ENCODE data around the gene TRAPPC12.

Gene TRAPPC12

GRCh38 chr2:3466482-3466863 lies 87.0 kb downstream of the TRAPPC12 start:
- Histone ChIP-seq H3K9ac (ENCODE audit: low read depth, low read length) (peak overlapping the region; percentile 70), H3K27me3 (ENCODE audit: control insufficient read depth, insufficient read depth, low read length) (no peaks in the 10 kb centered on the region), H3K4me2 (ENCODE audit: low read length) (peak overlapping the region; percentile 66), H3K9me3 (replicated peaks; ENCODE audit: low read length) (no peaks in the 10 kb centered on the region), H3K4me1 (ENCODE audit: control insufficient read depth, insufficient read depth, low read length) (peaks cover 61% of the 10 kb centered on the region), H3K4me3 (ENCODE audit: low read length) (no peak overlapping the region), H3K36me3 (ENCODE audit: insufficient read depth, low read length) (peaks cover 39% of the 10 kb centered on the region)

GRCh38 chr2:3466966-3467365 lies 87.5 kb downstream of the TRAPPC12 start:
- H3K4me2 ChIP-seq (ENCODE audit: low read length), result no peak overlapping the region
- H3K9ac ChIP-seq (ENCODE audit: low read depth, low read length), result no peak overlapping the region
- H3K9me3 ChIP-seq (replicated peaks; ENCODE audit: low read length), result no peaks in the 10 kb centered on the region
- H3K4me3 ChIP-seq (ENCODE audit: low read length), result no peak overlapping the region
- H3K4me1 ChIP-seq (ENCODE audit: control insufficient read depth, insufficient read depth, low read length), result peaks cover 61% of the 10 kb centered on the region
- no peaks in the 10 kb centered on the region for H3K27me3 ChIP-seq (ENCODE audit: control insufficient read depth, insufficient read depth, low read length)
- H3K36me3 ChIP-seq (ENCODE audit: insufficient read depth, low read length), result peaks cover 39% of the 10 kb centered on the region

- H3K36me3 ChIP-seq (ENCODE audit: insufficient read depth, low read length), result peaks cover 44% of the 10 kb centered on the region
- no peaks in the 10 kb centered on the region for H3K9me3 ChIP-seq (replicated peaks; ENCODE audit: low read length)
- no peak overlapping the region for H3K9ac ChIP-seq (ENCODE audit: low read depth, low read length)
- no peak overlapping the region for H3K4me3 ChIP-seq (ENCODE audit: low read length)
- peaks cover 59% of the 10 kb centered on the region for H3K4me1 ChIP-seq (ENCODE audit: control insufficient read depth, insufficient read depth, low read length)
- no peaks in the 10 kb centered on the region for H3K27me3 ChIP-seq (ENCODE audit: control insufficient read depth, insufficient read depth, low read length)
- H3K4me2 ChIP-seq (ENCODE audit: low read length), result no peak overlapping the region
Observed at GRCh38 chr2:3467654-3468053, 88.2 kb downstream of the TRAPPC12 start.

DNA sequence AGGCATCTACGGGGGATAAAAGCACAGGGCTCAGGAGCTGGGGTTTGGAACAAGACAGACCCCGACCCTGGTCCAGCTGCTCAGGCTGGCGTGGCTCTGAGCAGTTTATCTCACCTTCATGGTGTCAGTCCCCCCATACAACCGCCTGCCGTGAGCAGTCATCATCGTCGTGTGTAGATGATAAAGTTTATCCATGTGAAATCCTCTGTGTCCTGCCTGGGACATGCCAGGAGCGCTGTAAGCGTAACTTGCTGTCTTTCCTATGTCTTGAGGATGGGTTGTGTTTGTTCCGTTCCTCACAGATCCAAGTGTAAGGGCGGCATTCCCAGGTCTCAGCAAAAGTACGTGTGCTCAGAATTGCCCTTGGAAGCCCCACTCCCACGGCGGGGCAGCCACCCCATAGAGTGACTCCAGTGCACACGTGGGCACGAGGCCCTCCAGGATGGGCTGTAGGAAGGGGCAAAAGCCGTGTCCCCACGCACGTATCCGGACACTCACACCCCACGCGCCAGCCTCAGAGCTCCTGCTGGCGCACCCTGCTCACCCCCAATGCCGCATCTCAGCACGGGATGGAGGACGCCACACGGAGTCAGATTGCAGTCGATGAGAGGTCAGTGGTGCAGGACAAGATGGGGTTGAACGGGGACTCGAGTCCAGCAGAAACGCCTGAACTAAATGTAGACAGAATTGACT lies 88.9 kb downstream of the TRAPPC12 start:
- Histone ChIP-seq H3K27me3 (ENCODE audit: control insufficient read depth, insufficient read depth, low read length) (no peaks in the 10 kb centered on the region), H3K4me2 (ENCODE audit: low read length) (no peak overlapping the region), H3K36me3 (ENCODE audit: insufficient read depth, low read length) (peaks cover 44% of the 10 kb centered on the region), H3K4me1 (ENCODE audit: control insufficient read depth, insufficient read depth, low read length) (peaks cover 59% of the 10 kb centered on the region), H3K9ac (ENCODE audit: low read depth, low read length) (no peak overlapping the region), H3K4me3 (ENCODE audit: low read length) (no peak overlapping the region), H3K9me3 (replicated peaks; ENCODE audit: low read length) (no peaks in the 10 kb centered on the region)

DNA sequence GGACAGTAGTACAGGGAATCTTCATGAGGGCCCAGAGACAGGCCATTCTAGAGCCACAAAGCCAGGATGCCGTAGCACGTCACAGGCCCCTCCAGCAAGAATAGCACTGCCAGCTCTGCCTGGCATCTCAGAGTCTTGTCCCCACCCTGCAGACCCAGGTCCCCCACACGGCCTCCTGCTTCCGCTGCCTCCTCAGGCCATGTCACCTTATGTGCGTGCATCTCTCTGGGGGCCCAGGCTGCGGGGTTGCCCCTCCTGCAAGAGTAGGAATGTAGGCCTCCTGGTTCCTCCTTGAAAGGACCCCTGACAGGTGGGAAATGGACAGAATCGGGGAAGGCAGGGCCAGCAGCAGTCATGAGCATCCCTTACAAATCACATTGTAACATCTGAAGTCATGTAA lies 90.0 kb downstream of the TRAPPC12 start:
- peak overlapping the region; percentile 25 for H3K4me3 ChIP-seq (ENCODE audit: low read length)
- peak overlapping the region; percentile 66 for H3K9ac ChIP-seq (ENCODE audit: low read depth, low read length)
- H3K9me3 ChIP-seq (replicated peaks; ENCODE audit: low read length), result no peaks in the 10 kb centered on the region
- peak overlapping the region; percentile 72 for H3K4me2 ChIP-seq (ENCODE audit: low read length)
- H3K27me3 ChIP-seq (ENCODE audit: control insufficient read depth, insufficient read depth, low read length), result no peaks in the 10 kb centered on the region
- peaks cover 57% of the 10 kb centered on the region for H3K4me1 ChIP-seq (ENCODE audit: control insufficient read depth, insufficient read depth, low read length)
- H3K36me3 ChIP-seq (ENCODE audit: insufficient read depth, low read length), result peaks cover 46% of the 10 kb centered on the region

DNA sequence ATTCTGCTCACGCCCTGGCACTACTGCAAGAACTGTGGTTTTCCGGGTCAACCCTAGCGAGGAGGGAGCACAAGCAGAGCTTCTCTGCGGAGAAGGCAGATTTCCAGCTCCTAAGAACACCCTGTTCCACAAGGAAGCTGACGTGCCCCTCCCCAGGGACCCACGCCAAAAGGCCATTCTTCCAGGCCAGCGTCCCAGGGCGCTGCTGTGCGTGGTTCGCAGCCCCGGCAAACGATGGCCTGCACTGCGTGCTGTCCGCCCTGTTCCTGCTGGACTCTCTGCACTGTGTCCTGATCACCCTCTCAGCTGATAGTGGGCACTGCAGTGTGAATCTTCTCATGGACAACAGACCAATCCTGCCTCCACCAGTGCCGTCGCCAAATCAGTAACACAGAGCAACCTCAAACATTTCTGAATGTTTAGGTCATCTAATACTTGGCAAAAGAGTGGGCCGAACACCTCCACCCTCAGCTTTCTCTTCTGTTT lies 90.7 kb downstream of the TRAPPC12 start:
- peak overlapping the region; percentile 72 for H3K4me2 ChIP-seq (ENCODE audit: low read length)
- no peaks in the 10 kb centered on the region for H3K9me3 ChIP-seq (replicated peaks; ENCODE audit: low read length)
- H3K4me3 ChIP-seq (ENCODE audit: low read length), result peak overlapping the region; percentile 25
- peak overlapping the region; percentile 66 for H3K9ac ChIP-seq (ENCODE audit: low read depth, low read length)
- peaks cover 45% of the 10 kb centered on the region for H3K36me3 ChIP-seq (ENCODE audit: insufficient read depth, low read length)
- no peaks in the 10 kb centered on the region for H3K27me3 ChIP-seq (ENCODE audit: control insufficient read depth, insufficient read depth, low read length)
- H3K4me1 ChIP-seq (ENCODE audit: control insufficient read depth, insufficient read depth, low read length), result peaks cover 50% of the 10 kb centered on the region

- H3K27me3 ChIP-seq (ENCODE audit: control insufficient read depth, insufficient read depth, low read length), result no peaks in the 10 kb centered on the region
- H3K4me1 ChIP-seq (ENCODE audit: control insufficient read depth, insufficient read depth, low read length), result peaks cover 49% of the 10 kb centered on the region
- H3K9me3 ChIP-seq (replicated peaks; ENCODE audit: low read length), result no peaks in the 10 kb centered on the region
- H3K36me3 ChIP-seq (ENCODE audit: insufficient read depth, low read length), result peaks cover 45% of the 10 kb centered on the region
- H3K9ac ChIP-seq (ENCODE audit: low read depth, low read length), result peak overlapping the region; percentile 66
- peak overlapping the region; percentile 72 for H3K4me2 ChIP-seq (ENCODE audit: low read length)
- peak overlapping the region; percentile 23 for H3K4me3 ChIP-seq (ENCODE audit: low read length)
Observed at GRCh38 chr2:3470856-3471737, 91.6 kb downstream of the TRAPPC12 start.

- Histone ChIP-seq H3K27me3 (ENCODE audit: control insufficient read depth, insufficient read depth, low read length) (no peaks in the 10 kb centered on the region), H3K4me1 (ENCODE audit: control insufficient read depth, insufficient read depth, low read length) (peaks cover 46% of the 10 kb centered on the region), H3K4me2 (ENCODE audit: low read length) (no peak overlapping the region), H3K9me3 (replicated peaks; ENCODE audit: low read length) (no peaks in the 10 kb centered on the region), H3K4me3 (ENCODE audit: low read length) (no peak overlapping the region), H3K36me3 (ENCODE audit: insufficient read depth, low read length) (peaks cover 38% of the 10 kb centered on the region), H3K9ac (ENCODE audit: low read depth, low read length) (no peak overlapping the region)
Observed at GRCh38 chr2:3472296-3472695, 92.8 kb downstream of the TRAPPC12 start.

DNA sequence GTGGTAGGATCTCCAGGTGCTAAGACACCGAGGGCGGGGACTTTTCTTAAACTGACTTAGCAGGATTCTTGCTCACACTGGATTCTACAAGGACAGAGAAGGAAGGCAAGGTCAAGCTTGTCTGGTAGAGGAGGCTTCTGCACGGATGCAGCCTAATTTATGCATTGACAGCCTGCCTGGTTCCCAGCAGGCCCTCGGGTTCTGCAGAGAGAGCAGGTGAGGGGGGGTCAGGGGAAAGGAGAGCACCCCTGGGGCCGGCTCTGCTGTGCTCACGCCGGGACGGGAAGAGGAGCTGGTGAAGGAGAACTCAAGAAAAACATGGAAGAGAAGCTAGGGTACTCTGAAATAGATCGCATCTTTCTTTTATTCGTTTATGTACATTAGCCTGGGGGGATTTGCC lies 93.5 kb downstream of the TRAPPC12 start:
- peaks cover 36% of the 10 kb centered on the region for H3K36me3 ChIP-seq (ENCODE audit: insufficient read depth, low read length)
- no peak overlapping the region for H3K4me2 ChIP-seq (ENCODE audit: low read length)
- no peaks in the 10 kb centered on the region for H3K9me3 ChIP-seq (replicated peaks; ENCODE audit: low read length)
- H3K4me3 ChIP-seq (ENCODE audit: low read length), result no peak overlapping the region
- H3K27me3 ChIP-seq (ENCODE audit: control insufficient read depth, insufficient read depth, low read length), result no peaks in the 10 kb centered on the region
- peaks cover 46% of the 10 kb centered on the region for H3K4me1 ChIP-seq (ENCODE audit: control insufficient read depth, insufficient read depth, low read length)
- no peak overlapping the region for H3K9ac ChIP-seq (ENCODE audit: low read depth, low read length)

- H3K27me3 ChIP-seq (ENCODE audit: control insufficient read depth, insufficient read depth, low read length), result no peaks in the 10 kb centered on the region
- H3K4me3 ChIP-seq (ENCODE audit: low read length), result peak overlapping the region; percentile 38
- peaks cover 24% of the 10 kb centered on the region for H3K4me1 ChIP-seq (ENCODE audit: control insufficient read depth, insufficient read depth, low read length)
- H3K36me3 ChIP-seq (ENCODE audit: insufficient read depth, low read length), result peaks cover 43% of the 10 kb centered on the region
- peak overlapping the region; percentile 71 for H3K4me2 ChIP-seq (ENCODE audit: low read length)
- H3K9me3 ChIP-seq (replicated peaks; ENCODE audit: low read length), result no peaks in the 10 kb centered on the region
- H3K9ac ChIP-seq (ENCODE audit: low read depth, low read length), result peak overlapping the region; percentile 54
Observed at GRCh38 chr2:3475771-3476170, 96.3 kb downstream of the TRAPPC12 start.

DNA sequence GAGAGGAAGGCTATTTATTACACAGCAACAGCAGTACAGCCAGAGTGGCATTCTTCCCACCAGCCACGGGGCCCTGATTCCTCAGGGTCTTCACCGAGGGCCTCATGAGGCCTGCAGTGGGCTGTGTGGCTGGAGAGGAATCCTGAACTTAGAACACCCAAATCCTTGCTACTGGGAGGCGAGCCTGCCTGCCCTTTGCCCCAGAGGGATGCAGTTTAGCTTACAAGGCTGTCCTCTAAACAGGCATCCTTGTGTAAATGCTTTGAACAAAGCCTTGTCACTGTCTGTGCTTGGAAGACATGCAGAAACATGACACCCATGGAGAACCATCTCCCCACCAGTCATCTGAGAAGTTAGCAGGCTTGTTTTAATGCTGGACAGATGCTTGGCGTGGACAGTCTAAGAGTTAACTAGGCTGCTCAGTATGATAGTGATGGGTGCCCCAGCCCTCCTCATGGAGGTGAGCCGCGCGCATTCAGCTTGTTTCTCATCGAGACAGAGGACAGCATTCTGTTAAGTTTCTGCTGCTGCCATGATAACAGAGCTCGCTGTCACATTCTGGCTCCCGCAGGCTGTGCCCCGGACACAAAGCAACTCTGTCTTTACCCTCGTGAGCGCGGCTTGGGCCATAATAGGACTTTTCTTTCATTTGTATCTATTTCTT lies 97.0 kb downstream of the TRAPPC12 start:
- Histone ChIP-seq H3K9me3 (replicated peaks; ENCODE audit: low read length) (no peaks in the 10 kb centered on the region), H3K4me1 (ENCODE audit: control insufficient read depth, insufficient read depth, low read length) (peaks cover 17% of the 10 kb centered on the region), H3K9ac (ENCODE audit: low read depth, low read length) (peak overlapping the region; percentile 54), H3K4me2 (ENCODE audit: low read length) (peak overlapping the region; percentile 71), H3K36me3 (ENCODE audit: insufficient read depth, low read length) (peaks cover 43% of the 10 kb centered on the region), H3K4me3 (ENCODE audit: low read length) (no peak overlapping the region), H3K27me3 (ENCODE audit: control insufficient read depth, insufficient read depth, low read length) (no peaks in the 10 kb centered on the region)

Data from skeletal muscle satellite cell (primary cell).